Measurements from ENCODE around the gene PPP1R2. TPM values are rescaled to one million over a fixed set of nuclear protein-coding genes. Genes with fewer than 3 reads are reported as not detected.

Gene PPP1R2
- total and polyA plus RNA-seq, 2 of the 13 experiments (the other 11 are each of a cell fraction or from before 2014, with no cell fraction given) = 36.5 to 86.5 TPM

DNA sequence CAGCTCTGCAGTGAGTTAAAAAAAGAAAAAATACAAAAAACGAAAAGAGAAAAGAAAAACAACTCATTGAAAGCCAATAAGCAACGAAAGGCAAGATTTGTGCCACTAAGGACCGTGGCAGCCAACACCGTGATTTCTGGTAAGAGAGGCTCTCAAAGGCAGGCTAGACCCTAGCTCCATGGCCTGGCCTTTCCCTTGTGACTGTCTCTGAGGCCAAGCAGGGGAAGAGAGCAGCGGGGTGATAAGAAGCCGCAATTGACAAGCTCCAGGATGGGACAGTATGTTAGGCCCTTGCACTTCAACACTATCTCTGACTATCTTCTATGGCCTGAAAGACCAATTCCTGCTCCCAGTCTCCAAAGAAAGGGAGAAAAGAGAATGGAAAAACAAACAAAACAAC, 28.2 kb upstream of the PPP1R2 start:
- in situ Hi-C loops (cut with HindIII; ENCODE audit: extremely low pct_ligation_motif_present, low pct_unique_long_range_greater_than_20kb) = no loop called here
- Histone ChIP-seq H4K20me1 (ENCODE audit: insufficient read depth, low read length) (no peaks in the 10 kb centered on the region), H3K27ac (ENCODE audit: extremely low read length, insufficient read depth, low read length) (no peak overlapping the region), H3K9me3 (ENCODE audit: low read length) (no peaks in the 10 kb centered on the region), H3K79me2 (ENCODE audit: insufficient read depth, low read length) (no peaks in the 10 kb centered on the region), H3K9ac (ENCODE audit: insufficient read depth, low read depth, low read length) (no peak overlapping the region), H3K4me2 (ENCODE audit: low read depth, low read length) (no peak overlapping the region), H3K36me3 (replicated peaks in 1 of 2; ENCODE audit: control insufficient read depth in 1 of 2, insufficient read depth in 2 of 2, low read length in 2 of 2) (no peaks in the 10 kb centered on the region), H3K27me3 (ENCODE audit: control insufficient read depth in 1 of 2, insufficient read depth in 2 of 2, low read length in 2 of 2) (no peaks in the 10 kb centered on the region; a peak in 1 of 5 replicates), H3K4me1 (ENCODE audit: insufficient read depth, low read length) (0 out of 2 replicates have a peak, but pooled peaks cover 5% of the 10 kb centered on the region), H2AFZ (ENCODE audit: low read length) (no peak overlapping the region), H3K4me3 (replicated peaks in 1 of 3; ENCODE audit: insufficient read depth in 1 of 3, low read depth in 2 of 3, low read length in 3 of 3) (no peak overlapping the region)
- 50% methylated on average over 6 of the region's 6 CpGs for WGBS (ENCODE audit: low lambda C conversion rate)
- CTCF ChIA-PET (ENCODE audit: low intra/inter-chr PET ratio, low total read pairs) = no interaction called here
- DNase-seq (ENCODE audit: low spot score) (no peak), FAIRE-seq (no peak), ATAC-seq (no peak)
- TF ChIP-seq, protein P1, sequence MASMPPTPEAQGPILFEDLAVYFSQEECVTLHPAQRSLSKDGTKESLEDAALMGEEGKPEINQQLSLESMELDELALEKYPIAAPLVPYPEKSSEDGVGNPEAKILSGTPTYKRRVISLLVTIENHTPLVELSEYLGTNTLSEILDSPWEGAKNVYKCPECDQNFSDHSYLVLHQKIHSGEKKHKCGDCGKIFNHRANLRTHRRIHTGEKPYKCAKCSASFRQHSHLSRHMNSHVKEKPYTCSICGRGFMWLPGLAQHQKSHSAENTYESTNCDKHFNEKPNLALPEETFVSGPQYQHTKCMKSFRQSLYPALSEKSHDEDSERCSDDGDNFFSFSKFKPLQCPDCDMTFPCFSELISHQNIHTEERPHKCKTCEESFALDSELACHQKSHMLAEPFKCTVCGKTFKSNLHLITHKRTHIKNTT (CRISPR knock-in tag; IDR thresholded peaks at IDR 0.05) = no peak
- TF ChIP-seq NFKBIZ (CRISPR knock-in tag; IDR thresholded peaks at IDR 0.05) (no peak), ZNF678 (CRISPR knock-in tag; IDR thresholded peaks at IDR 0.05) (no peak), KDM1A (CRISPR knock-in tag; IDR thresholded peaks at IDR 0.05) (no peak), HNRNPLL (IDR thresholded peaks at IDR 0.05; ENCODE audit: low read depth, low read length, poor library complexity, severe bottlenecking) (no peak), ZNF672 (CRISPR knock-in tag; IDR thresholded peaks at IDR 0.05) (no peak), REXO4 (CRISPR knock-in tag; IDR thresholded peaks at IDR 0.05; ENCODE audit: borderline replicate concordance) (no peak), MBD4 (IDR thresholded peaks at IDR 0.05; ENCODE audit: borderline replicate concordance, low read length) (no peak), ASH2L (IDR thresholded peaks at IDR 0.05; ENCODE audit: insufficient read length, low read depth, low read length) (no peak), ZBTB7B (CRISPR knock-in tag; IDR thresholded peaks at IDR 0.05) (no peak), JARID2 (CRISPR knock-in tag; IDR thresholded peaks at IDR 0.05; ENCODE audit: insufficient replicate concordance) (no peak)
- TF ChIP-seq, protein P2, sequence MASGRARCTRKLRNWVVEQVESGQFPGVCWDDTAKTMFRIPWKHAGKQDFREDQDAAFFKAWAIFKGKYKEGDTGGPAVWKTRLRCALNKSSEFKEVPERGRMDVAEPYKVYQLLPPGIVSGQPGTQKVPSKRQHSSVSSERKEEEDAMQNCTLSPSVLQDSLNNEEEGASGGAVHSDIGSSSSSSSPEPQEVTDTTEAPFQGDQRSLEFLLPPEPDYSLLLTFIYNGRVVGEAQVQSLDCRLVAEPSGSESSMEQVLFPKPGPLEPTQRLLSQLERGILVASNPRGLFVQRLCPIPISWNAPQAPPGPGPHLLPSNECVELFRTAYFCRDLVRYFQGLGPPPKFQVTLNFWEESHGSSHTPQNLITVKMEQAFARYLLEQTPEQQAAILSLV (CRISPR knock-in tag; IDR thresholded peaks at IDR 0.05; ENCODE audit: borderline replicate concordance) = no peak
- TF ChIP-seq, protein P3, sequence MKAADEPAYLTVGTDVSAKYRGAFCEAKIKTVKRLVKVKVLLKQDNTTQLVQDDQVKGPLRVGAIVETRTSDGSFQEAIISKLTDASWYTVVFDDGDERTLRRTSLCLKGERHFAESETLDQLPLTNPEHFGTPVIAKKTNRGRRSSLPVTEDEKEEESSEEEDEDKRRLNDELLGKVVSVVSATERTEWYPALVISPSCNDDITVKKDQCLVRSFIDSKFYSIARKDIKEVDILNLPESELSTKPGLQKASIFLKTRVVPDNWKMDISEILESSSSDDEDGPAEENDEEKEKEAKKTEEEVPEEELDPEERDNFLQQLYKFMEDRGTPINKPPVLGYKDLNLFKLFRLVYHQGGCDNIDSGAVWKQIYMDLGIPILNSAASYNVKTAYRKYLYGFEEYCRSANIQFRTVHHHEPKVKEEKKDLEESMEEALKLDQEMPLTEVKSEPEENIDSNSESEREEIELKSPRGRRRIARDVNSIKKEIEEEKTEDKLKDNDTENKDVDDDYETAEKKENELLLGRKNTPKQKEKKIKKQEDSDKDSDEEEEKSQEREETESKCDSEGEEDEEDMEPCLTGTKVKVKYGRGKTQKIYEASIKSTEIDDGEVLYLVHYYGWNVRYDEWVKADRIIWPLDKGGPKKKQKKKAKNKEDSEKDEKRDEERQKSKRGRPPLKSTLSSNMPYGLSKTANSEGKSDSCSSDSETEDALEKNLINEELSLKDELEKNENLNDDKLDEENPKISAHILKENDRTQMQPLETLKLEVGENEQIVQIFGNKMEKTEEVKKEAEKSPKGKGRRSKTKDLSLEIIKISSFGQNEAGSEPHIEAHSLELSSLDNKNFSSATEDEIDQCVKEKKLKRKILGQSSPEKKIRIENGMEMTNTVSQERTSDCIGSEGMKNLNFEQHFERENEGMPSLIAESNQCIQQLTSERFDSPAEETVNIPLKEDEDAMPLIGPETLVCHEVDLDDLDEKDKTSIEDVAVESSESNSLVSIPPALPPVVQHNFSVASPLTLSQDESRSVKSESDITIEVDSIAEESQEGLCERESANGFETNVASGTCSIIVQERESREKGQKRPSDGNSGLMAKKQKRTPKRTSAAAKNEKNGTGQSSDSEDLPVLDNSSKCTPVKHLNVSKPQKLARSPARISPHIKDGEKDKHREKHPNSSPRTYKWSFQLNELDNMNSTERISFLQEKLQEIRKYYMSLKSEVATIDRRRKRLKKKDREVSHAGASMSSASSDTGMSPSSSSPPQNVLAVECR (CRISPR knock-in tag; IDR thresholded peaks at IDR 0.05; ENCODE audit: borderline replicate concordance) = no peak
- TF ChIP-seq, protein P4, sequence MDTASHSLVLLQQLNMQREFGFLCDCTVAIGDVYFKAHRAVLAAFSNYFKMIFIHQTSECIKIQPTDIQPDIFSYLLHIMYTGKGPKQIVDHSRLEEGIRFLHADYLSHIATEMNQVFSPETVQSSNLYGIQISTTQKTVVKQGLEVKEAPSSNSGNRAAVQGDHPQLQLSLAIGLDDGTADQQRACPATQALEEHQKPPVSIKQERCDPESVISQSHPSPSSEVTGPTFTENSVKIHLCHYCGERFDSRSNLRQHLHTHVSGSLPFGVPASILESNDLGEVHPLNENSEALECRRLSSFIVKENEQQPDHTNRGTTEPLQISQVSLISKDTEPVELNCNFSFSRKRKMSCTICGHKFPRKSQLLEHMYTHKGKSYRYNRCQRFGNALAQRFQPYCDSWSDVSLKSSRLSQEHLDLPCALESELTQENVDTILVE (CRISPR knock-in tag; IDR thresholded peaks at IDR 0.05) = no peak
- BruUV-seq (replicated peaks) = no TSS peak
- intact Hi-C loops (cut with micrococcal nuclease; ENCODE audit: unreplicated experiment) = no loop called here
- POLR2A ChIA-PET = no interaction called here
